HG03520 (cell line): ENCODE data around the gene FRMD1.

Experiments
- ATAC-seq: cut with Tn5 transposase; IDR thresholded peaks from one replicate; pipeline ENCODE4 v1.9.1; 2021; ENCODE audit warnings: mild to moderate bottlenecking, moderate library complexity; ENCODE audit not compliant: unreplicated experiment

The FRMD1 gene

DNA sequence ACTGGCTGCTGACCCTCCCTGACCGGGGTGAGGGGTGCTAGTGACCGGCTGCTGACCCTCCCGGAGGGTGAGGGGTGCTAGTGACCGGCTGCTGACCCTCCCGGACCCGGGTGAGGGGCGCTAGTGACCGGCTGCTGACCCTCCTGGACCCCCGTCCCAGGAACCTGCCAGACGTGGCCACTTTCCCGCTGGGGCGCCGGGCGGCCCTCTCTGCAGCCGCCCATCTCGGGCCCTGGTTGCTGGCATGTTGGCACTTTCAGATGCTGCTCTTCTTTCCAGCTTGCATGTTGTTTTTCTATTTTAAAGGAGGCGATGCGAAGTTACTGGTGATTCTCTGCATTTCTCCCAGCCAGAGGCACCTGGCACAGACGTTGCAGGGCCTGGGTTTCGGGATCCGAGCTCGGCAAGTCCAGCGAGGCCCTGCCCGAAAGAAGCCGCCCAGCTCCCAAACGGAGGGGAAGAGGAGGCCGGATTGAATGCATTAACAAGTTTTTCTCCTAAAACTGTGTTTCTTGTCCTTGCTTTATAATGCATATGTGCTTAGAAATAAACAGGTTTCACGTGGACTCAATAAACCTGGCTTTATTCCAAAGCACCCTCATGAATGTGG is 34.4 kb downstream of the FRMD1 start:
- ATAC-seq, result no peak

DNA sequence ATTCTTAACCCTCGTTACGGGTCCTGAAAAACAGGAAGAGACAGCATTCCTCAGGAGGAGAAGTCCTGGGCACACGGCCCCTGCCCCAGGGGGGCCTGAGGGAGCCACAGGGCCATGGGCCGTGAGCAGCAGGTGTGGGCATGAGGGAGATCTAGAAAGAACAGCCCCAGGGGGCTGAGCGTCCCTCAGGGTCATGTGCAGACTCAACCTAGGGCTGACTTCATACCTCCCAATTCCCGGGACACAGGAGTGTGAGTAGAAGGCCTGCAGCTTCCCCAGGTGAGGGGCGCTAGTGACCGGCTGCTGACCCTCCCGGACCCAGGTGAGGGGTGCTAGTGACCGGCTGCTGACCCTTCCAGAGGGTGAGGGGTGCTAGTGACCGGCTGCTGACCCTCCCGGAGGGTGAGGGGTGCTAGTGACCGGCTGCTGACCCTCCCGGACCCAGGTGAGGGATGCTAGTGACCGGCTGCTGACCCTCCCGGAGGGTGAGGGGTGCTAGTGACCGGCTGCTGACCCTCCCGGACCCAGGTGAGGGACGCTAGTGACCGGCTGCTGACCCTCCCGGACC is 35.1 kb downstream of the FRMD1 start:
- ATAC-seq, result no peak

DNA sequence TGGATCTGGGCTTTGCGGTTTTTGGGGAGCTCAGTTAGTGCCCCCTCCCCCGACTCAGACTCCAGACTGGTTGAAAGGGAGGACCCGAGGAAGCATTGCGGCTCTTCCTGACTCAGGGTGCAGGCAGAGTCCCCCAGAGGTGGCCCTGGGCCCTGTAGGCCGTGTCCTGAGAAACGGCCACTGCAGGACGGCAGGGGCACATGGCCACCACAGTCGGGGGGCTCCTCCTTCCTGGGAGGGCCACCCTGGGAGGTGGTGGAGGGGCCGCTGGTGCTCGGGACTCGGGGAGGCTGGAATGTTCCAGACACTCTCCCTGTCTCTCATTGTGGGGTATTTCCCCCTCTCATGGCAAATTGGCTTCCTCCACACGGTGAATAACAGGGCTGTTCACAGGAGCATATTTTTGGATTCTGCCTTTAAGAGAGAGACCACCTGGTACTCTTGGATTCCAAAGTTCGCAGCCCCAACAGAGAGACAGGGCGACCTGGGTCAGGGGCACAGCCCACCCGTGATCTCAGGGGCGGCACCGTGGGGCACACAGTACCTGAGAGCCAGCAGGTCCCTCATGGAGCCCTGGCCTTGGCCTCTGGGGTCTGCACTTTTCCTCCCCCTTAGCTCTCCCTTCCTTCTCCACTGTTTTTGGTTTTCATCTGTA is 35.7 kb downstream of the FRMD1 start:
- ATAC-seq, result no peak

DNA sequence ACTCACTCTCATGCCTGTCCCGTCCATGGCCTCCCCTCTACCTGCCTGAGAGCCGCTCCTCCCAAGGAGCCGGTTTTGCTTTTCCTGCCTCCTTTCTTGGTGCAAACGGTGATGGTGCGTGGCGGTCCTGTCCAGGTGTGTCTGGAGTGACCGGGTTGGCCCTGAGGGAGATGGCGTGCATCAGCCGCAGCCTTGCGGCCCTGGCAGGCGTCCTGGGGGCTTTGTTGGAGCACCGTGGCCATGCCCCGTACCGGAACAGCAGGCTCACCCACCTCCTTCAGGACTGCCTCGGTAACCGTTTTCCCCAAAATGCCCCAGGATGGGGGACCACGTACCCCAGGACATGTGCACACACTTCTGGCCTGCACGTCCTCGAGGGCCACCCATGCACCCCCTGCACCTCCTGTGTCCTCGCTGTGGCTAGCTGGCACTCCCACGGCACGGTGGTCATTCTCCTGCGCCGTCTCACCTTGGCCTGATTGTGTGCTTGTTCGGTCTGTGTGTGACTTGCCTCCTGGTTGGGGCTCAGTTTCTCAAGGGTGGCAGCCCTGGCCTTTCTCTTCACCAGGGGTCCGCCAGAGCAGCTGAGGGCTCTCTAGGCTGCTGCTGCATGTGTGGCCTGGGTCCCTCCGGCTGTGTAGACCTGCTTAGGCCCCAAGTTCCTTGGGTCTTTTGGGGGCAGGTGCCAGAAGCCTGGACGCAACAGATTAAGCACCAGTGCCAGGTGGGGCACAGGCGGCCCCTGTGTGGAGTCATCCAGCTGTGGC is 36.4 kb downstream of the FRMD1 start:
- no peak for ATAC-seq

DNA sequence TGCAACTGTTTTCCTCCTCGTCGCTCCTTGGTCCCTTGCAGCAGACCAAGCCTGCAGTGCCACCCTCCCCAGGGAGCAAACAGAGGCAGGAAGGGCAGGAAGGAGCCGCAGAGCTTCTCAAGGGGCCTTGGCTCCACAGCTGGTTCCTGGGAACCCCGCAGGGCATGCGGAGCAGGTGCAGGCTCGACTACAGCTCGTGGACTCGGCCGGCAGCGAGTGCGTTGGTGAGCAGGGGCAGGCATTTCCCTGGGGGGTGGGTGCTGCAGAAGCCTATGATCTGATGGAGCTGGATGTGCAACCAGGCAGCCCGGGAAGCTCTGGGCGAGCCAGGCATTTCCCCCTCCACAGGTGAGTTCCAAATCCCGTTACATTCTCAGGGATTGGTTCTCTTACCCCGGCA is 37.1 kb downstream of the FRMD1 start:
- no peak for ATAC-seq

DNA sequence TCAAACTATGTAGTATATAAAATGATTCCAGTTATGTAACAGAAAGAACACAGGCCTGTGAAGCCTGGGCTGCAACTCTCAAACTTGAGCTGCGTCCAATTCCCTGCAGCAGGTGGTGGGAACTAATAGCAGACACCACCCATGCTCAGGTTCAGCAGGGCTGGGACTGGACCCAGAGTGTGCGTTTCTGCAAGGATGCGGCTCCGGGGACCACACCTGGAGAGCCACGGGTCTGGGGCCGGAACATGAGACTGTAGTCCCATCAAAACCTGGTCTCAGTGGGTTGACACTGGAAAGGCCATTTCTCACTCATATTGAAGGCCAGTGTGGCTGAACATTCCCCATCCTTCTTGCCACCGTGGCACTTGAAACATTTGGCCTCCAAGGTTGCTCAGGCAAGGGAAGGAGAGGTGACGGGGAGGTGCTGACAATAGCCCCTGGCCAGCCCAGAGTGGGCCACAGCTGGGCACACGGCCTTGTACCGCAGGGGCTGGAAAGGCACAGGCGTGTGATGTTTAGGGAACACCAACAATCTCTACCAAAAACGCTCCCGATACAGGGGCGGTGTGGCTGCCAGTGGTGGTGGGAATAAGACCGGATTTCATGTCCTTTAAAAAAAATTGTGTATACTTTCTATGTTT is 38.0 kb downstream of the FRMD1 start:
- no peak for ATAC-seq

DNA sequence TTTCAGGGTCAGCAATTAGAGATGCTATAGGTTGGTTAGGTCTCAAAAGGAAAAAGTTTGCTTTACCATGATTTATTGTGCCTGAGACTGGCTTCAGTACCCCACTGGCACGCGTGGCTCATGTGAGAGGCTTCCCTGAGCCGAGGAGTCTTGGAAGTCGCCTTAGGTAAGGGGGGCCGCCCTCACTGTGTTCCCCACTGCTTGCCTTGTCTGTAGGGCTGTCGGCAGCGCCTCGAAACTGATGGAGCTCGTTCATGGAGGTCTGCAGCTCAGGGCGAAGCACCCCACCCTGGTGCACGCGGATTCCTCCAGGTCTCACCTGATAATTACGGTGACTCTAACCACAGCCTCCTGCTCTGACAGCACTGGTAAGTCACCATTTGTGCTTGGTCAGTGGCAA is 39.2 kb downstream of the FRMD1 start:
- ATAC-seq, result no peak

DNA sequence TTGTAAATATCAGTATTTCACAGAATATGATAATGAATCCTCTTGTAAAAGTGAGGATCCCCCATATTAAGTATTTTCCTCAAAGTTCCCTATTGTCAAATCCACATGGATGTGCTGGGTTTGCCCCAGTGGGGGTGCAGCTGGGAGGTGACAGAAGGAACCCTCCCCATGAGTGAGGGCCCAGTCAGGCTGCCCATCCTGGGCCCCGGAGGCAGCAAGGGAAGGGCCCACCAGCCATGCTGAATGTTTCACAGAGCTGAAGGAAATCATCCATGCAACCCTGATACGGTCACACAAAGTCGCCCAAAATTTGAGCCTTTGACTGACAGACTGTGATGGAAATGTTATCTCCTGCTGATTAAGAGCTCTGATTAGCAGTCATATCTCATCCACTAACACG is 39.7 kb downstream of the FRMD1 start:
- no peak for ATAC-seq

DNA sequence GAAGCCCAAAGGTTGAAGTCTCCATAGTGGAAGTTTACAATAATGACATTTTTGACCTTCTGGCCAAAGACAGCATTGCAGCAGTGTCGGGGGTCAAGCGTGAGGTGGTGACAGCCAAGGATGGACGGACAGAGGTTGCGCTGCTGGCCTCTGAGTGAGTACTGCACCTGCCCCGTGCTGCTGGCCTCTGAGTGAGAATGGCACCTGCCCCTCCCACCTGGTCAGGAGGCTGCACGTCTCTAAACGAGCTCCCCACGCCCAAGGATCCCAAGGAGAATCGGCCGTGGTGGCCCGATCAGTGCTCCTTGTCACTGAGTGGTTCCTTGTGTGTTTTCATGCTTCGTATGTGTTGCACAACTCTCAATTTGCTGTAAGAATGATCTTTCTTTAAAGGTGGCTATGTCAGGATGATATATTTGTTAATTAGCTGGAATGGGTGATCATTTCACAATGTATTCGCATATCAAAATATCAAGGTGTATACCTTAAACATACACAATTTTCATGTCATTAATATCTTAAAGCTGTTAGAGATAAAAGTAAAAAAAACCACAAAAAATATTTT is 40.4 kb downstream of the FRMD1 start:
- ATAC-seq, result no peak

DNA sequence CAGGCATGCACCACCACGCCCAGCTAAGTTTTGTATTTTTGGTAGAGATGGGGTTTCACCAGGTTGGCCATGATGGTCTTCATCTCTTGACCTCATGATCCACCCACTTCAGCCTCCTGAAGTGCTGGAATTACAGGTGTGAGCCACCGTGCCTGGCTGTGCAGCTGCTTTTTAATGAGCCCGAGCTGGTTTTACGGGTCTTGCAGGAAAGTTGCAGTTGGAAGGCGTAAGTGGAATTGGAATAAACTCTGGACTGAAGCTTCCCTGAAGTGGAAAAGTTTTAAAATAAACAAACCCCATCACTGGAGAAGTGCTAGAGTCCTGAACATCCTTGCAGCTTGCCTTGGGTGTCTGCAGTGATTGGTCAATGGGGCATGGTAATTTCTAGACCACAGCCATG is 41.2 kb downstream of the FRMD1 start:
- ATAC-seq, result no peak

DNA sequence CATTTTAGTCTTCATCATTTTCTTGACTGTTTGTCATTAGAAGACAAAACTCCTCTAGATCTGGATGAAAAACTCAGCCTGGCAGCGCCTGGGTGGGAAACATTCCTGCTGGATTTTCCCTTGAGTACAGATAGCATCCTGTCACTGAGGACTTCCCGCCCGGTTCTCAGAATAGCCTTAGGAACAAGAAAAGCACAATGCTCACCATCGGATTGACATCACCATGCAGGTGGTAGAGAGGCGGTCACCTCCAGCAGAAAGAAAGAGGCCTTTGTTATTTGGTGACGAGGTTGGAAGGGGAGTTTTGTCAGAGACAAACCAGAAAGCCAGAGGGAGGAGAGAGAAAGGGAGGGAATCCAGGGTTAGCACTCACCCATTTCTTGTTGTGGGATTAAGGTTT is 41.8 kb downstream of the FRMD1 start:
- no peak for ATAC-seq

DNA sequence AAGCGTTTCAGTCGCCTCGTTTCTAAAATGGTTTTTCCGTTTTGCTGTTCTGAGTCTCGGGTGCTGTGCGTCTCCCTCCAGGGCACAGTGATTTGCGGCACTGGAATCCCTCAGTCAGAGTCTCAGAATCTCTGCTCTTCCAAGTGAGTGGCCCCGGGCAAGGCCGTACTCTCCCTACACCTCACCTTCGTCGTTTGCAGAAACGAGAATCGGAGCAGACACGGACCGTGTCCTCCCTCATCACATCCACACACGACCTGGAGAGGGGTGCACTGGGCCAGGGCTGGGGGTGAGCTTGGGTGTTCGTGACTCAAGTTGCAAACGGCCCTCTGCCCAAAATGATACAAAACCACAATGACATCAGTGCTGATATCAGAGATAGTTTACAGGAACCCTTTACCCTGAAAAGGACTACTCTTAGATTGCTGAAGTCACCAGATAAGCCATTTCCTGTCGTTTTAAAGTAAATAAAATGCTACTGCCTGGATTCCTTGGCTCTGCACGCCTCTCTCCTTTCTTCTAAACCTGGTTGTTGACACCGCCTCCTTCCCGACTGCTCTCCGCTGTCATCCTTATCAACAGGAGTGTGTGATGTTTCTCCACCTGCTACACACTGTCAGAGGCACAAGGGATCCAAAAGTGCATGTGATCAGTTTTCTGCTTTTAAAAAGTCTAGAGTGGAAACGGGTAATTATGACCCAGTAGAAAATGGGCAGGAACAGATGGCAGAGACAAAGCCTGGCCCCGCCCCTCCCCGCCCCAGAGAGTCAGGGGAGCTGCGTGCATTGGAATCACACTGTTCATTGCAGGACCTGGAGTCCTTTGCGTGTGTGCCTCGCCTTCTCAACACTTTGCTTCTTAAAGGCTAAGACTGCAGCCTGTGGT is 43.1 kb downstream of the FRMD1 start:
- ATAC-seq, result no peak

DNA sequence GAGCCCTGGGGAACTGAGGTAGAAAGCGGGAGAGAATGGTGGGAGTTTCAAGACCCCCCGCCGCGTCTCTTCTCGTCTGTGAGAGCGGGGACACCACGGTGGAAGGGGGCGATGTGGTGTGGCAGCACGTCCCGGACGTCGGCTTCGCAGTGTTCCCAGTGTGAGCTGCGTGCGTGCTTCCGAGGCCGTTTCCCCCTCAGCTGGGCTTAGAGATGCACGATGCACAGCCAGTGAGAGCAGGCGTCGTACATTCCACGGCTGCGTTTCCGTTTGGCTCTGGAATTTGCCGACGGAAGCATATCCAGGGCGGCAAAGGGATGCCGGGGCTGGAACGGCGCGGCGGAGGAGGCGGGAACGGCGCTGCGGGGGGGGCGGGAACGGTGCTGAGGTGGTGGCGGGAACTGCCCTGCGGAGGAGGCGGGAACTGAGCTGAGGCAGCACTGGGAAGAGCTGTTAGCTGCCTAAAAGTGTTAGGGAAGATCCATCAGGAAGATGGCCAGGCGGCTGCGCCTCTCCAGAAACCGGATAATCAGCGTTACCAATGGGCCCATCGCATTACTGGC is 43.8 kb downstream of the FRMD1 start:
- no peak for ATAC-seq

DNA sequence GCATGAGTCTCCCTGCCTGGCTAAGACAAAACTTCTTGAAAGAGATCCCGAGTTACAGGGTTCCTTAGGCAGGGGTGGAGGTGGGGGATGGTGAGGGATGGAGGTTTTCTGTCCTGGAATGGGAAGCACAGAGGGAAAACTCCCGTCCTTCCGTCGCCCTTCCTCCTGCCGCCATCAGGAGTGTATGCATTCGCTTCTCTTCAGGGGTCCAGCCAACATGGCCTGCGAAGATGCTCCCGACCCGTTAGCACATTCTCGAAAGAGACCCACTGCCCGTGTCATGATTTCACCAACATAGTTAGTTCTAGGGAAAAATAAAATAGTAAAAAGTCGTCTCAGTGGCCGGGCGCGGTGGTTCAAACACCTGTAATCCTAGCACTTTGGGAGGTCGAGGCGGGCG is 44.5 kb downstream of the FRMD1 start:
- no peak for ATAC-seq

DNA sequence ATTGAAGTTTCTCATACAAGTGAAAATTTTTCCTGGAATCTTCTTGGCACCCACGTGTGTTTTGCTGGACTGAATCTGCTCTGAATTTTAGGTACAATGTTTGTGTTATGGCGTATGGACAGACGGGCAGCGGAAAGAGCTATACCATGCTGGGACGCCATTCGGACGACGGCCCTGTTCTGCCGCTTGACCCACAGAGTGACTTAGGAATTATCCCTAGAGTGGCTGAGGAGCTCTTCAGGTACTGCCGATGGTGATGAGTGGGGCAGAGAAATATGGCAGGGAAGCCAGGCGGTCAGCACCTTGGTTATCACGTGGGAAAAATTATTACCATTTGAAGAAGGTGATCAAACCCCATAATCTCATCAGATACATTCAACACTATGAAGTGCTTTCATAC is 45.2 kb downstream of the FRMD1 start:
- no peak for ATAC-seq

DNA sequence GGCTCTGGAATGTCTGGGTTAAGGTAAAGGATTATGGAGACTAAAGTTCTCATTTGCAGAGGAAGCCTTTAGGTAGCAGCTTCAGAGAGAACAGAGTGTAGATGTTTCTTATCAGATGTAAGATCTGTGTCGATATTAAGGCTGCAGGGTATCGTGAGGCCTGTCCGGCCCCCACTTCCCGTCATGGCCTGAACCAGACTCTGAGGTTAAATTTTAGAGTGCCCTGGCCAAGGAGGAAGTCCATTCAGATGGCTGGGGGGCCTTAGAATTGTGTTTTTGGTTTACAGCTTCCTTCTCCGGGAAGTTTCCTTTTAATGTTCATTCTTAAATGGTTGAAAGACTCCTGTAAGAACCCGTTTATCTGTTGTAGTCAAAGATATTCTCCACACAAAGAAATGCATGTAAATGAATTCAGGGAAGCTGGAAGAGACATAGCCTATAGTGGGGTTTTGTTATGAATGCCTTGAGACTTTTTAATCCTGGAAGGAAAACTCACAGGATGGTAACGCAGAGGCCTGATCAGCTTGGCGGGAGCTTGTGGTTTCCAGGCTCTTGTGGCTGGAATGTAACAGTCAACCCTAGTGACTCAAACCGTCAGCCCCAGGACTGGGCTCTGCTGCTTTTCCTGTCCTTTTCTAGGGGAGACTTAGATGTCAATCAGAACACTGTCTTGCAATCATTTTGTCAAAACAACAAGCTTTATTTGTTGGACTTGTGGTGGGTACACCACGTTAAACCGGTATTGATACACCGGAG is 46.8 kb downstream of the FRMD1 start:
- ATAC-seq, result no peak

DNA sequence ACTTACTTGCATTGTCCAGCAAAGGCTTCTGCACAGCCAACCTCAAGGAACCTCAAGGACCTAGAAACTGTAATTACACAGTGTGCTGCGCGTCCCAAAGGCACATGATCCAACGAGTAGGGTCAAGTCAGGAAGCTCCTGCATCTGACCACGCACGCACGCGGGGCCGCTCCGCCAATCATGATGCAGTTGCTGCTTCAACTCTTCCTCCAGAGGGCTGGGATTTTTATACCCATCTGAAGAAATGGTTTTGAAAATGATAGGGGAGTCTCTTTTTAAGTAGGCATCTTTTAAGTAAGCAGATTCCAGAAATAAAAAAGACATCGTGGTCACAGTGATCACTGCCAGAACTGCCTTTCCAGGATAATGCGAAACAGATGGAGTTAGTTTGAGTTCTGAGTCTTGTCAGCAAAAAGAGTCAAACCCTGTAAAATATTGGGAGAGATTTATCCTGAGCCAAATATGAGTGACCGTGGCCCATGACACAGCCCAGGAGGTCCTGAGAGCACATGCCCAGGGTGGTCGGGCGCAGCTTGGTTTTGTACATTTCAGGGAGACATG is 47.5 kb downstream of the FRMD1 start:
- no peak for ATAC-seq

DNA sequence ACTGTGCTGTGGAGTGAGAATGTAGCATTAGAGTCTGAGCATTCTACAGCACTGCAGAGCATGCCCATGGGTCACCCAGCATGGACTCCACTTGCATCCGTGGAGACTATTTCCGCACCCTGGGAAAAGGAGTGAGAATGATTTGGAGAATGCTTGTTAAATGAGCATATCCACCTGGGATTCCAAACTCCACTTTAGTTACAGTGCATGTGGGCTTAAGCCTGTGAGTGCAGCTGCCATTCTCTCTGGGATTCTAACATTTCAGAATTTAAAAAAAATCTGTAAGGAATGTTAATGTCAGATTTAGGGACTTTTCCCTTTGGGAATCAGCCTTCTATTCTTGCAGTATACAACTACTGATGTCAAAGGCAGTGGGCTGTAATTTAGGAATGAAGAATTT is 48.1 kb downstream of the FRMD1 start:
- no peak for ATAC-seq

DNA sequence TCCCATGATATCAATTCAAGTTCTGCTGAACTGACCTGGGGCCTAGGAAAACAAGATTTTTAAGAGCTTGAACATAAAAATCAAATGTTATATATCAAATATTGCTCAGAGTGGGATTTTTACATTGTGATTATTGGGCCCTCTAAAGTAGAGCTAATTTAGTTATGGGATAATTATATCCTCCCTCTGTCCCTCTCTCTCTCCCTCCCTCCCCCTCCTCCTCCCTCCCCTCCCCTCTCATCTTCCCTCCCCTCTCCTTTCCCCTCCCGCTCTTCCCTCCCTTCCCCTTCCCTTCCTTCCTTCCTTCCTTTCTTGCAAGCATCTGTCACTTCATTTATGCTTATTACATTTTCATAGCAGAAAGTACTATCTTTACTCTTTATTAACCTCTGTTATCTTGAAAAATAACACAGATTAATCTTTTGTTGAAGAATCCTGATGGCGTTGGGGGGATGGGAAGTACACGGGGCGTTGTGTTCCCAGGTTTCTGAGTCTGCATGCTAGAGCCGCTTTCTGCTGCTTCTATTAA is 48.7 kb downstream of the FRMD1 start:
- ATAC-seq, result no peak
